ENCODE results near the gene RASA4B. TPM values are rescaled to one million over a fixed set of nuclear protein-coding genes. Genes with fewer than 3 reads are reported as not detected.

RASA4B gene
- total RNA-seq, 2 donors from 2014 or later = 4.3 to 7.5 TPM

- TF ChIP-seq, protein P1, sequence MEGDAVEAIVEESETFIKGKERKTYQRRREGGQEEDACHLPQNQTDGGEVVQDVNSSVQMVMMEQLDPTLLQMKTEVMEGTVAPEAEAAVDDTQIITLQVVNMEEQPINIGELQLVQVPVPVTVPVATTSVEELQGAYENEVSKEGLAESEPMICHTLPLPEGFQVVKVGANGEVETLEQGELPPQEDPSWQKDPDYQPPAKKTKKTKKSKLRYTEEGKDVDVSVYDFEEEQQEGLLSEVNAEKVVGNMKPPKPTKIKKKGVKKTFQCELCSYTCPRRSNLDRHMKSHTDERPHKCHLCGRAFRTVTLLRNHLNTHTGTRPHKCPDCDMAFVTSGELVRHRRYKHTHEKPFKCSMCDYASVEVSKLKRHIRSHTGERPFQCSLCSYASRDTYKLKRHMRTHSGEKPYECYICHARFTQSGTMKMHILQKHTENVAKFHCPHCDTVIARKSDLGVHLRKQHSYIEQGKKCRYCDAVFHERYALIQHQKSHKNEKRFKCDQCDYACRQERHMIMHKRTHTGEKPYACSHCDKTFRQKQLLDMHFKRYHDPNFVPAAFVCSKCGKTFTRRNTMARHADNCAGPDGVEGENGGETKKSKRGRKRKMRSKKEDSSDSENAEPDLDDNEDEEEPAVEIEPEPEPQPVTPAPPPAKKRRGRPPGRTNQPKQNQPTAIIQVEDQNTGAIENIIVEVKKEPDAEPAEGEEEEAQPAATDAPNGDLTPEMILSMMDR (IDR thresholded peaks at IDR 0.05) = no peak
- DNase-seq (ENCODE audit: low spot score) = no peak
- no peak overlapping the region for H3K27ac ChIP-seq
Measured at GRCh38 chr7:102450242-102450641, 67.3 kb downstream of the RASA4B start.

GRCh38 chr7:102449136-102449535 is 68.4 kb downstream of the RASA4B start:
- DNase-seq (ENCODE audit: low spot score) = no peak
- H3K27me3 ChIP-seq = no peaks in the 10 kb centered on the region
- no peaks in the 10 kb centered on the region for H3K36me3 ChIP-seq
- H3K27ac ChIP-seq = no peak overlapping the region
- no peak overlapping the region for H3K4me3 ChIP-seq
- no peaks in the 10 kb centered on the region for H3K4me1 ChIP-seq
- H3K9me3 ChIP-seq = no peaks in the 10 kb centered on the region
- TF ChIP-seq, protein P1 (IDR thresholded peaks at IDR 0.05) = no peak

More at GRCh38 chr7:102450242-102450641, 67.3 kb downstream of the RASA4B start:
- Histone ChIP-seq H3K36me3 (no peaks in the 10 kb centered on the region), H3K27me3 (no peaks in the 10 kb centered on the region), H3K9me3 (no peaks in the 10 kb centered on the region), H3K4me1 (no peaks in the 10 kb centered on the region), H3K4me3 (no peak overlapping the region)

- no peak overlapping the region for H3K4me3 ChIP-seq
- DNase-seq (ENCODE audit: low spot score) = no peak
Measured at GRCh38 chr7:102447311-102447710, 70.3 kb downstream of the RASA4B start.

GRCh38 chr7:102446387-102447156 is 71.0 kb downstream of the RASA4B start:
- no peak overlapping the region for H3K4me3 ChIP-seq
- no peaks in the 10 kb centered on the region for H3K36me3 ChIP-seq
- H3K27ac ChIP-seq = no peak overlapping the region
- H3K27me3 ChIP-seq = no peaks in the 10 kb centered on the region
- H3K9me3 ChIP-seq = no peaks in the 10 kb centered on the region
- TF ChIP-seq, protein P1 (IDR thresholded peaks at IDR 0.05) = no peak
- no peak for DNase-seq (ENCODE audit: low spot score)
- H3K4me1 ChIP-seq = no peaks in the 10 kb centered on the region

More at GRCh38 chr7:102447311-102447710, 70.3 kb downstream of the RASA4B start:
- Histone ChIP-seq H3K36me3 (no peaks in the 10 kb centered on the region), H3K27ac (no peak overlapping the region), H3K27me3 (no peaks in the 10 kb centered on the region), H3K4me1 (no peaks in the 10 kb centered on the region), H3K9me3 (no peaks in the 10 kb centered on the region)
- TF ChIP-seq, protein P1 (IDR thresholded peaks at IDR 0.05) = no peak

DNA sequence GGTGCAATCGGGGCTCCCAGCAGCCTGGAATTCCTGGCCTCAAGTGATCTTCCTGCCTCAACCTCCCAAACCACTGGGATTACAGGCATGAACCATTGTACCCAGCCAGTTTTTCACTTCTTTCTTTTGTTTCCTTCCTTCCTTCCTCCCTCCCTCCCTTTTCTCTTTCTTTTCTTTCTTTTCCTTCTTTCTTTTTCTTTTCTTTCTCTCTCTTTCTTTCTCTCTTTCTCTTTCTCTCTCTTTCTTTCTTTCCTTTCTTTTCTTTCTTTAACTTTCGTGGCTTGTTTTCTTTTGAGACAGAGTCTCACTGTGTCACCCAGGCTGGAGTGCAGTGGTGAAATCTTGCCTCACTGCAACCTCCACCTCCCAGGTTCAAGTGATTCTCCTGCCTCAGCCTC is 71.9 kb downstream of the RASA4B start:
- H3K9me3 ChIP-seq = no peaks in the 10 kb centered on the region
- H3K4me1 ChIP-seq = peaks cover 0 to under 1% of the 10 kb centered on the region in 2 donors
- no peaks in the 10 kb centered on the region for H3K27me3 ChIP-seq
- no peak for DNase-seq (ENCODE audit: low spot score)
- H3K4me3 ChIP-seq = no peak overlapping the region
- TF ChIP-seq, protein P1 (IDR thresholded peaks at IDR 0.05) = no peak
- H3K36me3 ChIP-seq = no peaks in the 10 kb centered on the region
- no peak overlapping the region for H3K27ac ChIP-seq
